ENCODE results near the gene ZBTB4.

DNA sequence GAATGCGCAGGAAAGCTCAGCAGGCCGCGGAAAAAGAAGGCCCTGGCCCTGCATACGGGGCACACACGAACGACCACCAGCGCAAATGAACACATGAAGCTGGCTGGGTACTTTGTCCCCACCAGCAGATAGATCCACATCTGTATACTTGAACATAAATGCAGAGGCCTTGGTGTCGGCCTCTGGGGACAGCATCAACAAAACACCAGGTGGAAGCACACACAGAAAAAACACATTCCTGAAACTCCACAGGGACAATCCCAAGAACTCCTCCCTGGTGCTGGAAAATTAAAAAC is 606 bp upstream of the ZBTB4 start:
- TF ChIP-seq EZH2phosphoT487 (conservative IDR thresholded peaks at IDR 0.05; ENCODE audit: low read length): no peak
- TF ChIP-seq, protein P1, sequence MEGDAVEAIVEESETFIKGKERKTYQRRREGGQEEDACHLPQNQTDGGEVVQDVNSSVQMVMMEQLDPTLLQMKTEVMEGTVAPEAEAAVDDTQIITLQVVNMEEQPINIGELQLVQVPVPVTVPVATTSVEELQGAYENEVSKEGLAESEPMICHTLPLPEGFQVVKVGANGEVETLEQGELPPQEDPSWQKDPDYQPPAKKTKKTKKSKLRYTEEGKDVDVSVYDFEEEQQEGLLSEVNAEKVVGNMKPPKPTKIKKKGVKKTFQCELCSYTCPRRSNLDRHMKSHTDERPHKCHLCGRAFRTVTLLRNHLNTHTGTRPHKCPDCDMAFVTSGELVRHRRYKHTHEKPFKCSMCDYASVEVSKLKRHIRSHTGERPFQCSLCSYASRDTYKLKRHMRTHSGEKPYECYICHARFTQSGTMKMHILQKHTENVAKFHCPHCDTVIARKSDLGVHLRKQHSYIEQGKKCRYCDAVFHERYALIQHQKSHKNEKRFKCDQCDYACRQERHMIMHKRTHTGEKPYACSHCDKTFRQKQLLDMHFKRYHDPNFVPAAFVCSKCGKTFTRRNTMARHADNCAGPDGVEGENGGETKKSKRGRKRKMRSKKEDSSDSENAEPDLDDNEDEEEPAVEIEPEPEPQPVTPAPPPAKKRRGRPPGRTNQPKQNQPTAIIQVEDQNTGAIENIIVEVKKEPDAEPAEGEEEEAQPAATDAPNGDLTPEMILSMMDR (IDR thresholded peaks at IDR 0.05; ENCODE audit: insufficient read depth, low read length, poor library complexity, severe bottlenecking): no peak

Measured in SU-DHL-6 (cell line).